Measurements from ENCODE around the gene PRDM13. TPM values are rescaled to one million over a fixed set of nuclear protein-coding genes. Genes with fewer than 3 reads are reported as not detected.
"Not testable (repeated sequence)": the region's sequence is repeated elsewhere in the genome, so short reads cannot be mapped to it uniquely, and the experiment has no call there.

Gene PRDM13
- total RNA-seq, 3 donors from 2014 or later, result 0.13 TPM; not detected in 2

DNA sequence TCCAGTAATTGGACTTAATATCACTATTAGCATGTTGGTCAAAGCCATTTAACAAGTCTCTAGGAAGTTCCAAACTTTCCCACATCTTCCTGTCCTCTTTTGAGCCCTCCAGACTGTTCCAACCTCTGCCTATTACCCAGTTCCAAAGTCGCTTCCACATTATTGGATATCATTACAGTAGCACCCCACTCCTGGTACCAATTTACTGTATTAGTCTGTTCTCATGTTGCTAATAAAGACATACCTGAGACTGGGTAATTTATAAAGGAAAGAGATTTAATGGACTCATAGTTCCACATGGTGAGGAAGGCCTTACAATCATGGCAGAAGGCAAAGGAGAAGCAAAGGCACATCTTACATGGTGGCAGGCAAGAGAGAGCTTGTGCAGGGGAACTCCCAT is 31.7 kb downstream of the PRDM13 start:
- not testable (repeated sequence) for H3K4me1 Mint-ChIP-seq (ENCODE audit: low read depth); H3K36me3 Mint-ChIP-seq (ENCODE audit: insufficient read depth); ATAC-seq; DNase-seq; H3K4me3 Mint-ChIP-seq
- H3K27me3 Mint-ChIP-seq (ENCODE audit: low read depth), result peaks cover 16% of the 10 kb centered on the region
- peaks cover 22% of the 10 kb centered on the region for H3K9me3 Mint-ChIP-seq

DNA sequence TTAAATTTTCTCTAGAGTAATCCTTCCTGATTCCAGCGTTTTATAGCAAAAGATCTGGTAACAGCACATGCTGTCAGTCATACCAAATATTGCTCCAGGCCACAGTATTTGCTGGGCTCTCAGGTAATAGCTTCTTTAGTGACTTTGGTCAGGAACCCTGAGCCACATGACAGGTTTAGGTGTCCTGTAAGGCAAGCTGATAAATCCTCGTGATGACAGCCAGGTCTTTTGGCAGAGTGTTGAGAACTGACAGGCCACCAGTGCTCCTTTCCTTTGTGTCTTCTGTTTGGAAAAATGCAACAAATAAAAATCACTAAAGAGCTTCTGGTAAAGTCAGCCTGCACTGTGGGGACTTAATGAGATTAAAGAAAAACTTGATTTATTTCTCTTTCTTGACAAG is 34.6 kb downstream of the PRDM13 start:
- peaks cover 23% of the 10 kb centered on the region for H3K27me3 Mint-ChIP-seq (ENCODE audit: low read depth)
- H3K36me3 Mint-ChIP-seq (ENCODE audit: insufficient read depth), result peaks cover 6% of the 10 kb centered on the region
- DNase-seq, result no peak
- H3K4me3 Mint-ChIP-seq, result no peak overlapping the region
- H3K4me1 Mint-ChIP-seq (ENCODE audit: low read depth), result no peaks in the 10 kb centered on the region
- no peak for ATAC-seq
- peaks cover 22% of the 10 kb centered on the region for H3K9me3 Mint-ChIP-seq

GRCh38 chr6:99645986-99646385 is 39.4 kb downstream of the PRDM13 start:
- no peaks in the 10 kb centered on the region for H3K36me3 Mint-ChIP-seq (ENCODE audit: insufficient read depth)
- ATAC-seq (no peak), DNase-seq (no peak)
- H3K27me3 Mint-ChIP-seq (ENCODE audit: low read depth), result peaks cover 28% of the 10 kb centered on the region
- no peaks in the 10 kb centered on the region for H3K9me3 Mint-ChIP-seq
- no peaks in the 10 kb centered on the region for H3K4me1 Mint-ChIP-seq (ENCODE audit: low read depth)
- H3K4me3 Mint-ChIP-seq, result no peak overlapping the region

GRCh38 chr6:99650091-99650571 is 43.5 kb downstream of the PRDM13 start:
- not testable (repeated sequence) for H3K4me3 Mint-ChIP-seq; H3K4me1 Mint-ChIP-seq (ENCODE audit: low read depth); DNase-seq; H3K9me3 Mint-ChIP-seq; ATAC-seq; H3K36me3 Mint-ChIP-seq (ENCODE audit: insufficient read depth)
- H3K27me3 Mint-ChIP-seq (ENCODE audit: low read depth), result peaks cover 28% of the 10 kb centered on the region

GRCh38 chr6:99660206-99660605 is 53.6 kb downstream of the PRDM13 start:
- no peak overlapping the region for H3K4me3 Mint-ChIP-seq
- H3K4me1 Mint-ChIP-seq (ENCODE audit: low read depth), result no peaks in the 10 kb centered on the region
- ATAC-seq (no peak), DNase-seq (no peak)
- H3K36me3 Mint-ChIP-seq (ENCODE audit: insufficient read depth), result no peaks in the 10 kb centered on the region
- peaks cover 8% of the 10 kb centered on the region for H3K27me3 Mint-ChIP-seq (ENCODE audit: low read depth)
- no peaks in the 10 kb centered on the region for H3K9me3 Mint-ChIP-seq

DNA sequence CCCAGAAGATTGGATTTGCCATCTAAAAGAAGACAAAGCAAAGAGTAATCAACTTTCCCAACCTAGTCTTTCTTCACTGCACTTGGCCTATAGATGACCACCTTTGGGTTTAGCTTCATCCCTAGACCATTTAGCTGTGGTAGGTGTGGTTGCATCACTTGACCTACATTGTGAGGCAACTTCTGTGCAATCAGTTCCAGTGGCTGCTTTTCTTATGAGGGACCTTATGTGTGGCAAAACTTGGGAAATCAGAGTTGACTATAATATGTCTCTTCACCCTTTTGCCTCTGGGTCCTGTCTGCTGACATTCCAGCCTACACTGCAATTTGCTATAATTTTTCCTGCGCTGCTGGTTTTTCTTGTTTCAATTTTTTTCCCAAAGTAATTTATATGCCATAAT is 55.2 kb downstream of the PRDM13 start:
- H3K9me3 Mint-ChIP-seq, result no peaks in the 10 kb centered on the region
- peaks cover 4% of the 10 kb centered on the region for H3K27me3 Mint-ChIP-seq (ENCODE audit: low read depth)
- H3K36me3 Mint-ChIP-seq (ENCODE audit: insufficient read depth), result no peaks in the 10 kb centered on the region
- no peaks in the 10 kb centered on the region for H3K4me1 Mint-ChIP-seq (ENCODE audit: low read depth)
- H3K4me3 Mint-ChIP-seq, result no peak overlapping the region
- DNase-seq, result no peak
- no peak for ATAC-seq

- DNase-seq, result no peak
- Mint-ChIP-seq H3K4me1 (ENCODE audit: low read depth) (no peaks in the 10 kb centered on the region), H3K27me3 (ENCODE audit: low read depth) (peaks cover 4% of the 10 kb centered on the region), H3K4me3 (no peak overlapping the region), H3K36me3 (ENCODE audit: insufficient read depth) (no peaks in the 10 kb centered on the region), H3K9me3 (no peaks in the 10 kb centered on the region)
- no peak for ATAC-seq
These were observed 56.0 kb downstream of the PRDM13 start for GRCh38 chr6:99662616-99663015.

Other genes with a start within 250 kb of the PRDM13 start
- 10 to 100 TPM; 18.3 to 23.3 (median 18.6) TPM for gene COQ3, start 212.6 kb upstream of the PRDM13 start, total RNA-seq
- gene PNISR, start 181.5 kb upstream of the PRDM13 start, total RNA-seq, result 10 to 100 TPM; 73.7 to 80.0 (median 76.4) TPM
- 10 to 100 TPM in 2 of 3 donors, 1 to 10 TPM in 1; 10.0 to 10.2 (median 10.1) TPM for gene USP45, start 91.4 kb upstream of the PRDM13 start, total RNA-seq
- 10 to 100 TPM; 77.9 to 83.7 (median 78.1) TPM for gene CCNC, start 38.2 kb upstream of the PRDM13 start, total RNA-seq

Data from activated T-cell treated with anti-CD3 and anti-CD28 coated beads, Interleukin-2, amount 50 U/mL, for 4 hours (primary cell).